ENCODE measurements around the gene A4GALT. TPM values are rescaled to one million over a fixed set of nuclear protein-coding genes. Genes with fewer than 3 reads are reported as not detected.

Gene A4GALT
- total RNA-seq, 1 experiment from 2014 or later: 3.4 TPM

DNA sequence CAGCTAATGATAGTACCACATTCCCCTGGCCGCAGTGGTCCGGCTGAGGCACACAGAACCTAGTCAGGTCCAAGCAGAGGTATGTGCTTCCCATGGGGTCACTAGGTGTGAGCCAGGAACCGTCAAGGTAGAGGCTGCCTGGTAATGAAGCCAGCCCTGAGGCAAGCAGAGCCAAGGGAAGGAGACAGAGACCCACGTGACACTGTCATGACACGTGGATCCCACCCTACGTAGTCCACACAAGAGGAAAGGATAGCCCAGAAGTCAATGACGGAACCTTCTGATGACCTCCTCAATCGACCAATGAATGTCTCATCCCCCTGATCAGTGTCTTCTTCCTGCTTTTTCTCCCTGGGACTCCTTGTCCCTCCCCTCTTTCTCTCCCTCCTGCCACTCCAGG is 19.0 kb downstream of the A4GALT start:
- no peak overlapping the region for H3K4me3 Mint-ChIP-seq
- no peak overlapping the region for H4K5ac ChIP-seq (ENCODE audit: insufficient read length, low read depth, low read length)

More for the DNA sequence above, 19.0 kb downstream of the A4GALT start:
- Histone ChIP-seq H3K23ac (ENCODE audit: insufficient read length, low read depth, low read length) (no peak overlapping the region), H3T11ph (ENCODE audit: low read length) (no peak overlapping the region), H3K4me2 (ENCODE audit: insufficient read depth, insufficient read length, low read length) (no peak overlapping the region), H3K14ac (ENCODE audit: insufficient read depth, low read length) (no peak overlapping the region; the same call in 1 of the 2 replicates), H2AK5ac (ENCODE audit: insufficient read length, low read length) (no peak overlapping the region), H3K4ac (ENCODE audit: low read depth, low read length) (no peak overlapping the region), H2BK20ac (ENCODE audit: low read depth, low read length, poor library complexity, severe bottlenecking) (no peak overlapping the region), H3K18ac (ENCODE audit: insufficient read length, low read depth, low read length) (no peak overlapping the region), H3K56ac (ENCODE audit: insufficient read length, low read depth, low read length) (no peak overlapping the region), H2BK15ac (ENCODE audit: low read depth, low read length) (no peak overlapping the region), H3K4me1 (ENCODE audit: insufficient read depth, low read length) (peaks cover 2% of the 10 kb centered on the region; the same call in 1 of the 2 replicates), H3K23me2 (ENCODE audit: insufficient read length, low read depth, low read length, poor library complexity, severe bottlenecking) (no peaks in the 10 kb centered on the region), H2BK120ac (ENCODE audit: low read depth, low read length, poor library complexity, severe bottlenecking) (no peak overlapping the region), H4K91ac (ENCODE audit: insufficient read length, low read depth, low read length) (no peak overlapping the region), H3K79me1 (ENCODE audit: insufficient read depth, low read depth, low read length, poor library complexity, severe bottlenecking) (no peaks in the 10 kb centered on the region), H3K27me3 (ENCODE audit: insufficient read depth, low read length) (no peaks in the 10 kb centered on the region; the same call in 1 of the 2 replicates), H2AFZ (ENCODE audit: low read length) (no peak overlapping the region), H4K8ac (replicated peaks; ENCODE audit: insufficient read length, low read depth, low read length) (no peak overlapping the region), H3K9ac (ENCODE audit: extremely low read depth, insufficient read length, low read length) (no peak overlapping the region), H2BK5ac (ENCODE audit: insufficient read length, low read length) (no peak overlapping the region), H2BK12ac (ENCODE audit: insufficient read length, low read depth, low read length) (no peak overlapping the region), H3K27ac (ENCODE audit: insufficient read length, low read depth, low read length) (no peak overlapping the region), H3K79me2 (ENCODE audit: insufficient read depth, low read length) (no peaks in the 10 kb centered on the region), H3K9me3 (ENCODE audit: control insufficient read depth, low read depth, low read length) (no peaks in the 10 kb centered on the region), H4K20me1 (ENCODE audit: control insufficient read depth, insufficient read depth, insufficient read length) (no peaks in the 10 kb centered on the region)
- Mint-ChIP-seq H3K27me3 (ENCODE audit: low read depth) (no peaks in the 10 kb centered on the region), H3K36me3 (ENCODE audit: insufficient read depth in 1 of 3, low read depth in 3 of 3) (no peaks in the 10 kb centered on the region), H3K9me3 (no peaks in the 10 kb centered on the region), H3K27ac (peak overlapping the region in 1 of 3 experiments; percentile 56; a peak in 1 of 7 replicates), H3K4me1 (peaks cover 20 to 31% of the 10 kb centered on the region in 2 experiments)
- no CpG with 5 or more reads among the region's 8 CpGs for WGBS (ENCODE audit: extremely low coverage, insufficient read length, low lambda C conversion rate)
- TF ChIP-seq CTCF (conservative IDR thresholded peaks at IDR 0.05): no peak
- no peak for DNase-seq
